ENCODE data around the gene PHLPP1.

PHLPP1 gene

DNA sequence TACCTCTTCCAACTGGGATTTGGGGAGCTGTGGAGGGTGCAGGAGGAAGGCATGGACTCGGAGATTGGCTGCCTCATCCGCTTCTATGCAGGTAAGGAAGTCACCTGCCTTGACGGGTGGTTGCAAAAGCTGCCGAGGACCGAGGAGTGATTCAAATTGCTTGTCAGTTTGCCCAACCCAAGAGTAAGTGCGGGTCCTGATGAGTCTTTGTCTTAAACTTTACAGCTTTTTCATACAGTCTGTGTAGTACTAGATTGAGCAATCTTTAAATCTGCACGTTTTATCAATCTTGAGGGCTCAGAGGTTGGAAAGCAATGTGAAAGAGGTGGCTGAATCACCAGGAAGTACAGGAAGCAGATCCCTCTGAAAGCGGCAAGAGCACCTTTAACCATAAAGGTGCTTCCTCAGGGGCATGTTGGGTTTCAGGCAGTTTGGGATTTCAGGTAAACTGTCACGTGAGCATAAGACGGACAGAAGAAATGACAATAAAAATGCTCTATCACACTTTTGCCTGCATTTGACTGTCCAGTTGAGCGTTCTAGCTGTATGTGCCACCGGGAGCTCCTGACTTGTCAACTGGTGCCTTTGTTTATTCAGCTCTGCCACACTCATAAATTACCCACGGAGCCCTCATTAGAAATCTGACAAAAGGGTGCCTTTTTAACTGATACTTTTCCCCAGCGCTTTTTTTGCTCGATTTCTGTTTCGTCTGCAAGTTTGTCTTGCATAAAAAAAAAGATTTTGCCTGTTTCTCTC, 2.0 kb downstream of the PHLPP1 start (continued):
- TF ChIP-seq, protein P1, sequence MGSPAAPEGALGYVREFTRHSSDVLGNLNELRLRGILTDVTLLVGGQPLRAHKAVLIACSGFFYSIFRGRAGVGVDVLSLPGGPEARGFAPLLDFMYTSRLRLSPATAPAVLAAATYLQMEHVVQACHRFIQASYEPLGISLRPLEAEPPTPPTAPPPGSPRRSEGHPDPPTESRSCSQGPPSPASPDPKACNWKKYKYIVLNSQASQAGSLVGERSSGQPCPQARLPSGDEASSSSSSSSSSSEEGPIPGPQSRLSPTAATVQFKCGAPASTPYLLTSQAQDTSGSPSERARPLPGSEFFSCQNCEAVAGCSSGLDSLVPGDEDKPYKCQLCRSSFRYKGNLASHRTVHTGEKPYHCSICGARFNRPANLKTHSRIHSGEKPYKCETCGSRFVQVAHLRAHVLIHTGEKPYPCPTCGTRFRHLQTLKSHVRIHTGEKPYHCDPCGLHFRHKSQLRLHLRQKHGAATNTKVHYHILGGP (tag by site-specific recombination; IDR thresholded peaks at IDR 0.05), result no peak
- TF ChIP-seq ZSCAN18 (tag by site-specific recombination; IDR thresholded peaks at IDR 0.05) (no peak), ZNF701 (tag by site-specific recombination; IDR thresholded peaks at IDR 0.05) (no peak), ZNF548 (tag by site-specific recombination; IDR thresholded peaks at IDR 0.05) (no peak), MEIS1 (CRISPR knock-in tag; IDR thresholded peaks at IDR 0.05; ENCODE audit: borderline replicate concordance) (no peak), ZNF169 (tag by site-specific recombination; IDR thresholded peaks at IDR 0.05) (no peak), ZNF10 (tag by site-specific recombination; IDR thresholded peaks at IDR 0.05) (0 out of 2 replicates have a peak, but pooled peaks have one; percentile 15), ZBTB21 (tag by site-specific recombination; IDR thresholded peaks at IDR 0.05) (no peak), PRDM1 (tag by site-specific recombination; IDR thresholded peaks at IDR 0.05) (0 out of 2 replicates have a peak, but pooled peaks have one; percentile 10), ZNF37A (tag by site-specific recombination; IDR thresholded peaks at IDR 0.05) (no peak)
- TF ChIP-seq, protein P2, sequence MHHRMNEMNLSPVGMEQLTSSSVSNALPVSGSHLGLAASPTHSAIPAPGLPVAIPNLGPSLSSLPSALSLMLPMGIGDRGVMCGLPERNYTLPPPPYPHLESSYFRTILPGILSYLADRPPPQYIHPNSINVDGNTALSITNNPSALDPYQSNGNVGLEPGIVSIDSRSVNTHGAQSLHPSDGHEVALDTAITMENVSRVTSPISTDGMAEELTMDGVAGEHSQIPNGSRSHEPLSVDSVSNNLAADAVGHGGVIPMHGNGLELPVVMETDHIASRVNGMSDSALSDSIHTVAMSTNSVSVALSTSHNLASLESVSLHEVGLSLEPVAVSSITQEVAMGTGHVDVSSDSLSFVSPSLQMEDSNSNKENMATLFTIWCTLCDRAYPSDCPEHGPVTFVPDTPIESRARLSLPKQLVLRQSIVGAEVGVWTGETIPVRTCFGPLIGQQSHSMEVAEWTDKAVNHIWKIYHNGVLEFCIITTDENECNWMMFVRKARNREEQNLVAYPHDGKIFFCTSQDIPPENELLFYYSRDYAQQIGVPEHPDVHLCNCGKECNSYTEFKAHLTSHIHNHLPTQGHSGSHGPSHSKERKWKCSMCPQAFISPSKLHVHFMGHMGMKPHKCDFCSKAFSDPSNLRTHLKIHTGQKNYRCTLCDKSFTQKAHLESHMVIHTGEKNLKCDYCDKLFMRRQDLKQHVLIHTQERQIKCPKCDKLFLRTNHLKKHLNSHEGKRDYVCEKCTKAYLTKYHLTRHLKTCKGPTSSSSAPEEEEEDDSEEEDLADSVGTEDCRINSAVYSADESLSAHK (tag by site-specific recombination; IDR thresholded peaks at IDR 0.05), result no peak

DNA sequence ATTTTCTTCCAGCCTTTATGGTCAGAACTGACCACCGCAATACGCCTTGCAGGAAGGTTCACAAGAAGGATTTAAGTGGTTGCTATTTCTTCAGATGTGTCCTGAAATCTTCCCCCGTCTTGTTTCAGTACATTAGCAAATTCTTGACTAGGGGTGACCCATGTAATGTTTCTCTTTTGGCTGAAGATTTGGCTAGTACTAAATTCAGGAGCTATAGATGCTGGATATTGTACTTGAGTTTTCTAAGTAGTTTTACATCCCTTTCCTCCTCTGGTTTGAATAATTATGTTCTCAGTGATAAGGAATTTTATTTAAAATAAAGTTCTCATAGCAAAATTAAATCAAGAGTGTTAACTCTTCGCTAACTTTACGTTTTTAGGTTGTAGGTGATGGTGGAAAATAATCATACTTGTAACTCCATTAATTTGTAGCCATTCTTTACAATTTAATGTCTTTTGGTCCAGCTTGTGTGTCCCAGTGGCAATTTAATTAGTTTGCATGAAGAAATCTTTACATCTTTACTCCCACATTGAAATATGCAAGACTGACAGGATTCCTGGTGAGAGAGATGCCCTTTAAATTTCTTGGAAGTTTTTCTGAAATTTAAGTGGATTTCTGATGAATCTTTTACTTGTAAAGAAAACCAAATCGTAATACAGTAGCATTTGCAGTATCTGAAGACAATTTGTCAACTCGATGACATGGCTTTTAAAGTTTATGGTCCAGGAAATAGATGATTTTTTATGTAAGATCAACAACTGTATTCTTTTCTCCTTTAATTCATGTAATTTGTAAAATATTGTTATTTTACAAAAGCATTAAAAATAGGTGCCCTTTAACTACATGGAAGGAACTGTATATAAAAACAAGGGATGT, 2.8 kb downstream of the PHLPP1 start:
- H3K4me3 ChIP-seq (ENCODE audit: low read depth, low read length), result peak overlapping the region; percentile 83
- peaks cover 43% of the 10 kb centered on the region for H3K4me1 ChIP-seq (ENCODE audit: control insufficient read depth, insufficient read depth, low read length)
- POLR2A ChIA-PET, result interaction anchor here (0.5 to 2.2 kb wide), 5 partner anchors 10 to 96 kb away, joined by 3 to 6 read pairs (median 3); no protein-coding TSS in a partner anchor
- H3K9me3 ChIP-seq (ENCODE audit: control insufficient read depth, insufficient read depth, low read depth, low read length), result no peaks in the 10 kb centered on the region
- CTCF ChIA-PET, result interaction anchor here (0.7 to 1.7 kb wide), 4 partner anchors 37 to 264 kb away, joined by 3 to 5 read pairs (median 4); no protein-coding TSS in a partner anchor
- H3K36me3 ChIP-seq (ENCODE audit: control insufficient read depth in 2 of 2, insufficient read depth in 1 of 2, low read length in 2 of 2), result no peaks in the 10 kb centered on the region
- peak overlapping the region; percentile 92 for H3K27ac ChIP-seq (ENCODE audit: extremely low read depth, low read depth, low read length)
- no peak for TF ChIP-seq ZNF366 (tag by site-specific recombination; conservative IDR thresholded peaks at IDR 0.05)
- TF ChIP-seq, protein P3, sequence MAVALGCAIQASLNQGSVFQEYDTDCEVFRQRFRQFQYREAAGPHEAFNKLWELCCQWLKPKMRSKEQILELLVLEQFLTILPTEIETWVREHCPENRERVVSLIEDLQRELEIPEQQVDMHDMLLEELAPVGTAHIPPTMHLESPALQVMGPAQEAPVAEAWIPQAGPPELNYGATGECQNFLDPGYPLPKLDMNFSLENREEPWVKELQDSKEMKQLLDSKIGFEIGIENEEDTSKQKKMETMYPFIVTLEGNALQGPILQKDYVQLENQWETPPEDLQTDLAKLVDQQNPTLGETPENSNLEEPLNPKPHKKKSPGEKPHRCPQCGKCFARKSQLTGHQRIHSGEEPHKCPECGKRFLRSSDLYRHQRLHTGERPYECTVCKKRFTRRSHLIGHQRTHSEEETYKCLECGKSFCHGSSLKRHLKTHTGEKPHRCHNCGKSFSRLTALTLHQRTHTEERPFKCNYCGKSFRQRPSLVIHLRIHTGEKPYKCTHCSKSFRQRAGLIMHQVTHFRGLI (tag by site-specific recombination; IDR thresholded peaks at IDR 0.05), result no peak
- TF ChIP-seq ZNF571 (tag by site-specific recombination; IDR thresholded peaks at IDR 0.05), result no peak
- TF ChIP-seq GLIS2 (tag by site-specific recombination; IDR thresholded peaks at IDR 0.05), result no peak
- no peak for TF ChIP-seq ZBTB48 (tag by site-specific recombination; IDR thresholded peaks at IDR 0.05)
- TF ChIP-seq ZNF596 (tag by site-specific recombination; IDR thresholded peaks at IDR 0.05), result no peak
- no peak for TF ChIP-seq ZNF416 (tag by site-specific recombination; IDR thresholded peaks at IDR 0.05)
- no peak for TF ChIP-seq ZNF175 (tag by site-specific recombination; IDR thresholded peaks at IDR 0.05)
- TF ChIP-seq, protein P4, sequence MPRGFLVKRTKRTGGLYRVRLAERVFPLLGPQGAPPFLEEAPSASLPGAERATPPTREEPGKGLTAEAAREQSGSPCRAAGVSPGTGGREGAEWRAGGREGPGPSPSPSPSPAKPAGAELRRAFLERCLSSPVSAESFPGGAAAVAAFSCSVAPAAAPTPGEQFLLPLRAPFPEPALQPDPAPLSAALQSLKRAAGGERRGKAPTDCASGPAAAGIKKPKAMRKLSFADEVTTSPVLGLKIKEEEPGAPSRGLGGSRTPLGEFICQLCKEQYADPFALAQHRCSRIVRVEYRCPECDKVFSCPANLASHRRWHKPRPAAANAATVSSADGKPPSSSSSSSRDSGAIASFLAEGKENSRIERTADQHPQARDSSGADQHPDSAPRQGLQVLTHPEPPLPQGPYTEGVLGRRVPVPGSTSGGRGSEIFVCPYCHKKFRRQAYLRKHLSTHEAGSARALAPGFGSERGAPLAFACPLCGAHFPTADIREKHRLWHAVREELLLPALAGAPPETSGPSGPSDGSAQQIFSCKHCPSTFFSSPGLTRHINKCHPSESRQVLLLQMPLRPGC (tag by site-specific recombination; IDR thresholded peaks at IDR 0.05), result no peak
- TF ChIP-seq ZNF560 (tag by site-specific recombination; IDR thresholded peaks at IDR 0.05; ENCODE audit: borderline replicate concordance), result no peak
- TF ChIP-seq, protein P5, sequence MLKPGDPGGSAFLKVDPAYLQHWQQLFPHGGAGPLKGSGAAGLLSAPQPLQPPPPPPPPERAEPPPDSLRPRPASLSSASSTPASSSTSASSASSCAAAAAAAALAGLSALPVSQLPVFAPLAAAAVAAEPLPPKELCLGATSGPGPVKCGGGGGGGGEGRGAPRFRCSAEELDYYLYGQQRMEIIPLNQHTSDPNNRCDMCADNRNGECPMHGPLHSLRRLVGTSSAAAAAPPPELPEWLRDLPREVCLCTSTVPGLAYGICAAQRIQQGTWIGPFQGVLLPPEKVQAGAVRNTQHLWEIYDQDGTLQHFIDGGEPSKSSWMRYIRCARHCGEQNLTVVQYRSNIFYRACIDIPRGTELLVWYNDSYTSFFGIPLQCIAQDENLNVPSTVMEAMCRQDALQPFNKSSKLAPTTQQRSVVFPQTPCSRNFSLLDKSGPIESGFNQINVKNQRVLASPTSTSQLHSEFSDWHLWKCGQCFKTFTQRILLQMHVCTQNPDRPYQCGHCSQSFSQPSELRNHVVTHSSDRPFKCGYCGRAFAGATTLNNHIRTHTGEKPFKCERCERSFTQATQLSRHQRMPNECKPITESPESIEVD (tag by site-specific recombination; IDR thresholded peaks at IDR 0.05), result peak; percentile 97
- no peak for TF ChIP-seq ZNF202 (tag by site-specific recombination; IDR thresholded peaks at IDR 0.05; ENCODE audit: borderline replicate concordance)
- 0 out of 2 replicates have a peak, but pooled peaks have one; percentile 2 for TF ChIP-seq BCL11B (tag by site-specific recombination; IDR thresholded peaks at IDR 0.05; ENCODE audit: low read depth)
